GM06990 (cell line): ENCODE data around the gene CPNE9.

Source experiments
- DNase-seq: peaks from one replicate; pipeline ENCODE4 v3.0.0-alpha.2; 2011; ENCODE audit not compliant: insufficient read length; ENCODE audit errors: extremely low read depth
- H3K27me3 ChIP-seq: replicated peaks from 2 replicates; pipeline ENCODE4 v1.6.0; 2011; ENCODE audit warnings: low read length; ENCODE audit not compliant: control insufficient read depth, insufficient read depth
- H3K36me3 ChIP-seq: 2 replicates; pipeline ENCODE4 v1.5.1; 2011; ENCODE audit warnings: low read length; ENCODE audit not compliant: control insufficient read depth, insufficient read depth
- H3K4me3 ChIP-seq: replicated peaks from 2 replicates; pipeline ENCODE4 v1.5.1; 2011; ENCODE audit warnings: low read depth, mild to moderate bottlenecking, control low read depth, low read length
- CTCF ChIP-seq: IDR thresholded peaks from 2 replicates; pipeline ENCODE4 v1.5.1; 2011; ENCODE audit warnings: low read length, control low read depth, mild to moderate bottlenecking, inconsistent platforms; ENCODE audit not compliant: insufficient read depth, poor library complexity, severe bottlenecking

CPNE9 gene

GRCh38 chr3:9700536-9700935 is 3.1 kb upstream of the CPNE9 start:
- H3K4me3 ChIP-seq, result no peak overlapping the region
- H3K36me3 ChIP-seq, result peaks cover 31% of the 10 kb centered on the region
- no peaks in the 10 kb centered on the region; the same call in 1 of the 2 replicates for H3K27me3 ChIP-seq
- TF ChIP-seq CTCF, result no peak
- no peak for DNase-seq

GRCh38 chr3:9701006-9701405 is 2.6 kb upstream of the CPNE9 start:
- Histone ChIP-seq H3K27me3 (no peaks in the 10 kb centered on the region; the same call in 1 of the 2 replicates), H3K4me3 (no peak overlapping the region), H3K36me3 (peaks cover 28% of the 10 kb centered on the region)
- TF ChIP-seq CTCF, result no peak
- no peak for DNase-seq

GRCh38 chr3:9701711-9702110 is 1.9 kb upstream of the CPNE9 start:
- DNase-seq, result no peak
- Histone ChIP-seq H3K27me3 (no peaks in the 10 kb centered on the region; the same call in 1 of the 2 replicates), H3K4me3 (no peak overlapping the region), H3K36me3 (peaks cover 28% of the 10 kb centered on the region)
- TF ChIP-seq CTCF, result no peak

GRCh38 chr3:9703240-9703639 is 393 bp upstream of the CPNE9 start:
- Histone ChIP-seq H3K4me3 (no peak overlapping the region), H3K27me3 (no peaks in the 10 kb centered on the region; the same call in 1 of the 2 replicates), H3K36me3 (peaks cover 17% of the 10 kb centered on the region)
- DNase-seq, result no peak
- TF ChIP-seq CTCF, result no peak

- TF ChIP-seq CTCF, result no peak
- Histone ChIP-seq H3K36me3 (peaks cover 13% of the 10 kb centered on the region), H3K4me3 (no peak overlapping the region), H3K27me3 (no peaks in the 10 kb centered on the region; the same call in 1 of the 2 replicates)
- DNase-seq, result no peak
These were observed 1.0 kb downstream of the CPNE9 start for GRCh38 chr3:9704347-9705322.
